NCI-H1092 treated with DMSO at 0.1 percent for 48 hours (cell line): ENCODE results near the gene PCDHAC2.
A peak's percentile ranks its signal among the peaks of the same experiment; 100 is the strongest.

Experiments used
- DNase-seq: peaks from one replicate; lab custom pipeline; 2025; lab: John Stamatoyannopoulos, UW

The PCDHAC2 gene

GRCh38 chr5:140988608-140989007 lies 22.3 kb downstream of the PCDHAC2 start:
- no peak for DNase-seq

- no peak for DNase-seq
These were observed 23.2 kb downstream of the PCDHAC2 start for GRCh38 chr5:140989254-140990020.

GRCh38 chr5:140992828-140993227 lies 26.6 kb downstream of the PCDHAC2 start:
- DNase-seq: no peak

DNA sequence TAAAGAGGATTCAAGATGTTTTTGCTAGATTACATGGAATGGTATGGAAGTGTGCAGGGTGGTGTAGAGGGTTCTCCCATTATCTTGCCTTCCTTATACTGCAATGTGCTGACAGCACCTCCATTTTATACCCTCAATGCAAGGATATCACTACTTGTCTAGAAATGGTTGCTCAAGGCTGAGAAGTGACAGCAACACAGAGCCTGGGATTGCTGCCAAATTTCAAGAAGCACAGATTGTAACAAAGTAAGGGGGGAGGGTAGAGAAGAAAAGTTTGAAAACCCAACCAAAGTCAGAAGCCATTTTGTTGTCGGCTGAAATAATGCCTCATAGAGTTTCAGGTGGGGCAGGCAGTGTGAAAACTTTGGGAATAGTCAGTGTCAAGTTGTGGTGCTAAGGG lies 29.8 kb downstream of the PCDHAC2 start:
- no peak for DNase-seq

GRCh38 chr5:140998921-140999410 lies 32.7 kb downstream of the PCDHAC2 start:
- no peak for DNase-seq

DNA sequence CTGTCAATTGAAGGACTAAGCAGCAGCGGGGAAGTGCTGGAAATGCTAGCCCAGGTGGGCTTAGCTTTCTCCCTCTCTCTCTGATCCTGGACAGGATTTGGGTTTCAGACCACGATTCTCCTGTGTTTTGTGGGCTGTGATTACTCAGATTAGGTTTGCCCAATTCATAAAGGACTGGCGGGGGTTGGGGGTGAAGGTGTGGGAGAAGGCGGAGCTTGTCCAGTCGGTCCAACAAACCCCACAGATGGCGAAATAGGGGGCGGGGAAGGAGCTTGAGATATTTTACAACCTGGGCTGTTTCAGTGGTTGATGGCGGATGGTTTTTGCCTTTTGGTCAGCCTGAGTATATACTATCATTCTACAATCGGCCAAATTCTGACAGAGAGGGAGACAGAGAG lies 35.2 kb downstream of the PCDHAC2 start:
- peak; percentile 30 for DNase-seq

DNA sequence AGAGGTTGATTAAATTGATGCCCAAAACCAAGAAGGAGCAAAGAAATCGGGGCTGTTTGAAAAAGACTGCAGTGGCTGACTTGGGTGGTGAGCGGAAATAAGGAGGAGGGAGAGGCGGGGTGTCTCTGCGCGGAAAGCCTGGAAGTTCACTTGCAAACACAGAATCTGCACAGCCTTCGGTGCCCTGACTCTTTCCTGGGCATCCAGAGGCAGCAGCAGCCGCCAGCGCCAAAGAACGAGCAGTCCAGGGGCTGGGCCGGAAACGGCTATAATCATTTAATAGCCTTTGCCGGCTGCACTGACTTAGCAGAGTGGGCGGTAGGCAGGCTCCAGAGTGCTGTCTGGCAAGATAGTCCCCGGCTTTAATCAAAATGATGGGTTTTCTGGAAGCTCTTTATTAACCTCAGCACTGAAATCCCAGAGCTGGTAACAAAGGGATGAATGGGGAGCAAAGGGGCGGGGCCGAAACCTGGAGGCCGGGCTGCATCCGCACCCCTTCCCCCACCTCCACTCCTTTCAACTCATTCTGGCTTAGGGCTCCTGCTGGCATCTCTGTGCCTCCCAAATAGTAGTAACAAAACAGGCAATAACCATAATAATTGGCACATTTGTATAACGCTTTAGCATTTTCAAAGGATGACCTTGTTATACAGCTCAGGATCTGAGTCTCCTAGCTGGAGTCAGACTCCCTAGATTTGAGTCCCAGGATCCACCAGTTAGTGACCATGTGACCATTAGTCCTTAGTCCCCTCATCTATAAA lies 35.7 kb downstream of the PCDHAC2 start:
- DNase-seq: peak; percentile 44

DNA sequence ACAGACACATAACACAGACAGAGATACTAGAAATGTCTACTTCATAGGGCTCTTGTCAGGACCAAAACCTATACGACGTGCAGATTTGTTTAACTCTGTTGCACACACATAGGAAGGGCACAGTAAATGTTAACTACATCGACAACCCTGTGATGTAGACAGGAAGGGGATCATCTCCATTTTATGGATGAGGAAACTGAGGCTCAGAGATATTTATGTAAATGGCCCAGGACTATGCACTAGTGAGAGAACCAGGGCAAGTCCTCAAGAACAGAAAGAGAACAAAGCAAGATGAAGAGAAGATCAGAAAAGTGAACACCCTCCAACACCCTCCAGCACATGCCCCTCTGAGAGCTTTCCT lies 36.3 kb downstream of the PCDHAC2 start:
- DNase-seq: no peak

DNA sequence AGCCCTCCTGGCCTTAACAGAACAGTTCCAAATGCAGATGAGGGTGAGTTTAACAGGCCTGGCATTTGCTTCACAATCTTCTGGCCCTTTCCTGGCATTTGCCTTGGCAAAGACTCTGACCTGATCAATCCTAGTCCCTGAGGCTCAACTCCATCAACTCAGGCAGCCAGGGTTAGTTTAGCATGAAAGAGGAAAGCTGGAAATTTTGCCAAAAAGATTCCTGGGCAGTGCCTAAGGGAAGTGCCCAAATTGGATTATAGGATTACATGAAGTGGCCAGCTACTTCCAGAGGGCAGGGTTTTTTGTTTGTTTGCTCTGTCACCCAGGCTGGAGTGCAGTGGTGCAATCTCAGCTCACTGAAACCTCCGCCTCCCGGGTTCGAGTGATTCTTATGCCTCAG lies 36.8 kb downstream of the PCDHAC2 start:
- no peak for DNase-seq

DNA sequence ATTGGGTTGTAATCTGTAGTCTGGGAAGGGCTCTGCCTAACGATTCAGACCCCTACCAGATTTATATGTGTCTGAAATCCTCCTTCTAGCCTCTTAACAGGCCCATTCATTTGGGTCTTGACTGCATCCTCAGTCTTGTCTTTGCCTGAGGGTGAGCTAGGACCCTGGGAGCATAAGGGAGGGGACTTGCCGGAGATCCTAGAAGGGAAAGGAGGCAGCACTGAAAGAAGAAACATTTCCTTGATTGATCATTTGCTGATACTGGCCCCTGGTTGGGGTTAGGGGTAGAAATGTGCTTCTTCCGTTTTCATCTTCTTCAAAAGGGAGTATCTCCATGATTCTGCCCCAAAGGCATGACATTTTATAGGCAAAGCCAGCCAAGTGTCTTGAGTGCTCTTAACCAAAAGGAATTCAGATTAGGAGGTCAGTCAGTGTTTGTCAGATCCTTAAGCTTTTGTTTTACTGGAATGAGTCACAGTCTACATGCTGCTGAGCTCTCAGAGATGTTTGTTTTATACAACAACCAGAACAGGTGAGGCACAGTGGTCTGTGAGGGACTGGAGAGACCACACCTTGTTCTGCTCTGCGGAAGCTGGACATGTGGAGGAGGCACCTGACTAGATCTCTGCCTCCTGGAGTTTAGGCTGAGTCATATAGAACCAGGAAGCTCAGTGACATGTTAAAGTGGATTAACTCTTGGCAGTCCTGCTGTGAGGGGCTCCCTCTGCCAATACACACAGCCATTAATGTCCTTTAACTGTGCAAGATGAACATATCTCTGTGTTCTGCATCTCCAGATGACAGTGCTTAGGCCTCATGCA lies 37.7 kb downstream of the PCDHAC2 start:
- peak; percentile 23 for DNase-seq

DNA sequence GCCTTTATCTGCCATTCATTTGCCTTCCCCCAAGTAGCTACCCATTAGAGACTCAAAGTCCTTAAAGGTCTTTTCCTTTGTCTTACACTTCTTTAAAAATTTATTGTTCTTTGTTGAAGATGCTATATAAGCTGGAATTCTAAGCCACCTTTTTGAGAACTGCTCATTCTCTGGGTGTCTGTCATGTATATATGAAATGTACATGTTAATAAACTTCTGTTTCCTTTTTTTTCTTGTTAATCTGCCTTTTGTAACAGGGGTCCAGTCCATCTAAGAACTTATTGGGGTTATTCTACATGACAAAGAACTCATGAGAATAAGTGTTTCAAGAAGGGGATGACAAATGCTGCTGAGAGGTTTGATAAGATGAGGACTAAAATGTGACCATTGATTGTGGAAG lies 41.5 kb downstream of the PCDHAC2 start:
- no peak for DNase-seq

GRCh38 chr5:141010047-141010793 lies 43.9 kb downstream of the PCDHAC2 start:
- DNase-seq: no peak

DNA sequence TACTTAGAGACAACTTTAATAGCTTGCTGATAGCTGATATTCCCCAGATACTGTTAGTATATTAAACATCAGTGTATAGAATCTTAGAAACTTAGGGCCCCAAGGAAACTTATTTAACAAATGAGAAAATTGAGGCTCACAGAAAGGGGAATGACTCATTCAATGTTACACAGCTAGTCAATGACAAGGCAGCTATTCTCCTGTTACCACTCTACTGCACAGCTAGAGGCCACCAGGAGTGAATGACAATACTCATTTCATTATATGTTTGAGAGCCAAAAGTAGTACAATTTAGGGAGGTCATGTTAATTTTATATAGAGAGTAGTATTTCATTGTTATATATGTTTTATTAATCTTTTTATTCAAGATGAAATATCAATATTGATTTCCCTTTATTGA lies 51.7 kb downstream of the PCDHAC2 start:
- no peak for DNase-seq
